HG03378 (cell line): ENCODE results near the gene ADAMTS9.

Experiments
- ATAC-seq: cut with Tn5 transposase; IDR thresholded peaks from one replicate; pipeline ENCODE4 v1.9.1; 2021; ENCODE audit warnings: mild to moderate bottlenecking, moderate library complexity; ENCODE audit not compliant: unreplicated experiment

Gene ADAMTS9, protein sequence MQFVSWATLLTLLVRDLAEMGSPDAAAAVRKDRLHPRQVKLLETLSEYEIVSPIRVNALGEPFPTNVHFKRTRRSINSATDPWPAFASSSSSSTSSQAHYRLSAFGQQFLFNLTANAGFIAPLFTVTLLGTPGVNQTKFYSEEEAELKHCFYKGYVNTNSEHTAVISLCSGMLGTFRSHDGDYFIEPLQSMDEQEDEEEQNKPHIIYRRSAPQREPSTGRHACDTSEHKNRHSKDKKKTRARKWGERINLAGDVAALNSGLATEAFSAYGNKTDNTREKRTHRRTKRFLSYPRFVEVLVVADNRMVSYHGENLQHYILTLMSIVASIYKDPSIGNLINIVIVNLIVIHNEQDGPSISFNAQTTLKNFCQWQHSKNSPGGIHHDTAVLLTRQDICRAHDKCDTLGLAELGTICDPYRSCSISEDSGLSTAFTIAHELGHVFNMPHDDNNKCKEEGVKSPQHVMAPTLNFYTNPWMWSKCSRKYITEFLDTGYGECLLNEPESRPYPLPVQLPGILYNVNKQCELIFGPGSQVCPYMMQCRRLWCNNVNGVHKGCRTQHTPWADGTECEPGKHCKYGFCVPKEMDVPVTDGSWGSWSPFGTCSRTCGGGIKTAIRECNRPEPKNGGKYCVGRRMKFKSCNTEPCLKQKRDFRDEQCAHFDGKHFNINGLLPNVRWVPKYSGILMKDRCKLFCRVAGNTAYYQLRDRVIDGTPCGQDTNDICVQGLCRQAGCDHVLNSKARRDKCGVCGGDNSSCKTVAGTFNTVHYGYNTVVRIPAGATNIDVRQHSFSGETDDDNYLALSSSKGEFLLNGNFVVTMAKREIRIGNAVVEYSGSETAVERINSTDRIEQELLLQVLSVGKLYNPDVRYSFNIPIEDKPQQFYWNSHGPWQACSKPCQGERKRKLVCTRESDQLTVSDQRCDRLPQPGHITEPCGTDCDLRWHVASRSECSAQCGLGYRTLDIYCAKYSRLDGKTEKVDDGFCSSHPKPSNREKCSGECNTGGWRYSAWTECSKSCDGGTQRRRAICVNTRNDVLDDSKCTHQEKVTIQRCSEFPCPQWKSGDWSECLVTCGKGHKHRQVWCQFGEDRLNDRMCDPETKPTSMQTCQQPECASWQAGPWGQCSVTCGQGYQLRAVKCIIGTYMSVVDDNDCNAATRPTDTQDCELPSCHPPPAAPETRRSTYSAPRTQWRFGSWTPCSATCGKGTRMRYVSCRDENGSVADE (N-terminal part only)

DNA sequence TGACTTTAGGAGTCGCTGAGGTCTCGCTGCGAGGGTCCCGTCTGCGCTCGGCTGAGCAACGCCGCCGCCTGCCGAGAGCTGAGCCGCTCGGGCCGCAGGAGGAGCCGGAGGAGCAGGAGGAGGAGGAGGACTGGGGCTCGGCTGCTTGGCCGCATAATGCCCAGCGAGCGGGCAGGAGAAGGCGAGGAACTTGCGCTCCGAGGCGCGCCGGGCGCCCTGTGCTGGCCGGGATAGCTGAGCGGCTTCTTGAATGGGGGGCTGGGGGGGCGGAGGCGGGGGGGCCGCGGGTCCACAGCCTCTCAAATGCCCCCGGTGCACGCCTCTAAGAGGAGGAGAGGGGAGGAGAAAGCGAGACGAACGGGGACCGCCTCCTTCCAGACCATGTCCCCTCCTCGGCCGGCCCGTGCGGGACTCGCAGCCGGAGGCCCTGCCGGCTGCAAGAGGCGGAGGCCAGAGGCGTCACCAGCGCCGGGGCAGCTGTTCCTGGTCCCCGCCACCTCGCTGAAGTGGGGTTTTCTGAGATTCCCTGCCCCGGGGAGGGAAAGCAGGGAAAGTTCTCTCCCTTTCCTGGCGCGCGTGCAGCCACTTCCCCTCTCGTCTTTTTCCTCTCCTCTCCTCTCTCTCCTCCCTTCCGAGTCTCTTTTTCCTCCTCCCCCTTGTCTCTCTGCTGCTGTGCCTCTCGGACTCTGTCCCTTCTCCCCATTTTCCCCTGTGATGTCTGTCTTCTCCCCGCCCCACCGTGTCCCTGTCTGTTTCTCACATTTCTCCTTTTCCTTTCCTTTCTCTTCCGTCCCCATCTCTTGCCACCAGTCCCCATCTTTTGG lies at the start of gene ADAMTS9:
ADAMTS9 (minus strand) TSS at position 220 of the 824 bp plus-strand sequence. CDS start 343 bp downstream, outside the sequence.
- ATAC-seq, result no peak

DNA sequence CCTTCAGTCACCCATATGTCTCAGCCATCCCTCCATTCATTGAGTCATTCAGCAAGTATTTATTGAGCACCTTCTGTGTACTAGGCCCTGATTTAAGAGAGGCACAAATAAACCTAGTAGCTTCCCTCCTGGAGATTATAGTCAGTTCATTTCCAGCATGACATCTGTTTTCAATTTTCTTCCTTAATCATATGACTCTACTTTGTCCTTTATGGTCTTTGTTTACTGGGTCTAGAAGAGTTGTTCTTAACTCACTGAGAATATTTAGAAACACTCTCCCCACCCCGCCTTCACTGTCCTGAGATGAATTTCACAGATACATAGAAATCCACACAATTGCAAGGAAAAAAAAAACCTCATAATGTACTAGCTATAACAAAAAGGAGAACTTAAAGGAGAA lies 44.8 kb upstream of the ADAMTS9 start:
- no peak for ATAC-seq

DNA sequence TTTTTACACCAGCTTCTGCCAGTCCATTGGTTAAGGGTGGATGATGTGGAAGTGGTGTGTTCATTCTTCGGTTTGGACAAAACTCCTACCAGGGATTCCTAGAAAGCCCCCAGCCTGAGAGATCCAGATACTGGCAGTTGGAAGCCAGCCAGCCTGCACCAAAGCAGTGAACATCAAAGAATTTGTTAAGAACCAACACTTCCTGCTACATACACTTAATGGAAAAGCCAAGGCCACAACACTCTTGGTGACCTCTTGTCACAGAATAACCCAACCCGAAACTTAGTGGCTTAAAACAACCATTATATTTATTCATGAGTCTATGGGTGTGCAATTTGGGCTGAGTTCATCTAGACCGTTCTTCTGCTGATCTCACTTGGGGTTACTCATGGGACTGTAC lies 42.9 kb upstream of the ADAMTS9 start:
- ATAC-seq, result no peak

DNA sequence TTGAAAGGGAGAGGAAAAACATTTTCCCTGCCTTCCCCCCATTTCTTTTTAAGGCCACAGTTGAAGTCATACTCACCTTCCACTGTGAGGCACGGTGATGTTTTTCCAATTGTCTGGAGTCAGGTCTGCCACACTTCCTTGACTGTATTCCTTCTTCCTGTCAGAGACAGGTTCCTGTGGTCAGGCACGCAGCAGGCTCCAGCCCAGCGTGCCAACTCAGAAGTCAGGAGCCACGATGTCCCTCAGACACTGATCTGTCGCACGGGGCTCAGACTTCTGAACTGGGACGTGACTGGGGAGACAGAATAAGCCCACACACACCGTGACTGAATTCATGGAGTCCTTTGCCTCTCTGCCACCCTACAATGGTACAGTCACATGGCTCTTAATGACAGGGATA lies 41.2 kb upstream of the ADAMTS9 start:
- no peak for ATAC-seq

DNA sequence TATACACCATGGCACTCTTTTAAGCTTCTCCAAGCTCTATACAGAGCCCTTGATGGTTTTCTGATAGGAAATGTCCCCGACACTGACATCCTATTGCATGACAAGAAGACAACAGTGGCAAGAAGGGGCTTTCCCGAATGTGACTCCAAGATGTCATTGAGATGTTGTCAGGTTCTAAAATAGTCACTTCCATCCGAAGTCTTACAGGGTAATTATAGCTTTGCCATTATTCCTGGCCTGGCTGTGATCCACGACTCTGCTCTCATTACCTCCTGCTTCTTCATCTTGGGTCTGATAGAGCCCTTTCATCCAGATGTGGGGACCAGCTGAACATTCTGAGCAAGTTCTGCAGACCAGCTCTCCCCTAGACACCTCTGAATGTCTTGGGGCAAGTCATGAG lies 40.6 kb upstream of the ADAMTS9 start:
- ATAC-seq, result no peak

DNA sequence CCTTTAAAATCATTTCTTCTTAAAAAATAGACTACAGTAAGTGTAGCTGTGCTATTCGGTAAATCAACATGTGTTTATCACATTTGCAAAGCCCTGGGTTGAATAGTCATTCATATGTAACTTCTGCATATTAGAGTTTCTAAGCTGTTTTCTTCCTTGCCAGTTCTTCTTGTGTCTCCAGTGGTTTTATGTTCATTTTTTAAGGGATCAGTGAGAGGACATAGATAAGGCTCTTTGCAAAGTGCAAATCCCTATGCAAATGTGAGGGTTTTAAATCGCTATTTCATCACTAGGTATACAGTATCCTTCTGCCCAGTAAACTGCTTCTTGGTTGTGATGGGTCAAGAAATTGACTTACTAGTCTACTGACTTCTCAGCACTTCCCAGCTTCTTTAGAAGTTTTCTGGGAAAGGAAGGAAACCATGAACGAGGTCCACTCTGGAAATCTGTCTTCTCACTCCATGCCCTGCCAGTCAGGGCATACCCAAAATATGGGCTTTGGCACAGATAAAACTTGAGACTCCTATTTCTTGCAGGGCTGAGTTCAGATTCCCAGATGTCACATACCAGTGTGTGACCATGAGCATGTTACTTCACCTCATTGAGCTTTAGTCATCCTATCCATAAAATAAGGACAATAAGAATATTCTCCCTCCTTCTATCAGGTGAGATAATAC lies 38.8 kb upstream of the ADAMTS9 start:
- ATAC-seq, result no peak

DNA sequence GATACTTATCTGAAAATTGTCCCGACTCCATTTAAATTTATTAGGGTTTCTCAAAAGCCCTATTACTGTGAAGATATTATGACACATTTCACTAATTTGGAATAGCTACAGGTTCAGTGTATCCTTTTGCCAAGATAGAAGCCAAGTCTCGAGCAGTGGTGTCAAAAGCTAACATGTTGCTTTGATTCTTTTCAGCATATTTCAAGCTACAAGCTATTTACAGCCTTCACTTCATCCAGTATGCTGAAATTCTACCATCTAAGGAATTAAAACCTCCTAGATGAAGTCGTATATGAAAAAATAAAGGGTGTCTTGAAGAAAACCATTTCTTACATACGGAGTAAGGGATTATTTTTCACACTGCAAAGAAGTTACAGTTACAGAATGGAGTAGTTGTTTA lies 31.2 kb upstream of the ADAMTS9 start:
- ATAC-seq, result no peak

DNA sequence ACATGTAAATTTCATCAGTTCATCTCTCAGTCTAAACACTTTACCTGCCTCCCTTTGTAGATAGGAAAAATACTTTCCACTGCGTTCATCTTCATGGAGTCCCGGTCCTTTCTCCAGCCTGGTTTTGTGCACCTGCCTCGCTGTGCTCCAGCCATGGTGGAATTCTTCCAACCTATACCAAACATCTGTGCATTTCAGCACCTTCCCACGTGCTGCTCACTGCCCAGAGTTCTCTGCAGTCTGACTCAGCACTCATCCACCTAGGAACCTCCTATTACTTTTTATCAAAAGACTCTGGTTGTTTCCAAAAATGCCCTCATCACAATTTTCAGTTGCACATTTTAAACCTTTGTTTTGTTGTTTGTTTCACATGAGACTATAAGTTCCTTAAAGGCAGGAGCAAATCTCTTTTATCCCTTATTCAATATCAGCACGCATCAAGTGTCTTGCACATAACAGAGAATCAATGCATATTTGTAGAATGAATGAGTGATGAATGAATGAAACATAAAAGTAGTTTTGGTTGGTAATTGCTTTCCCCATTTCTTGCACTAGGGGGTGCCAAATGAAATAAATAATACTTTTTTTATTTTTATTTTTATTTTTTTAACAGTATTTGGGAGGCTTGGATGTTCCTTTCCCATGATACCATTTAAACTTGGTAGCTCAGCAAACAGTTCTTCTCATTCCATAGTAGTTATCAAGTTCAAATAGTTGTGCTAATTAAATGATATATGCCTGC lies 30.2 kb upstream of the ADAMTS9 start:
- no peak for ATAC-seq

DNA sequence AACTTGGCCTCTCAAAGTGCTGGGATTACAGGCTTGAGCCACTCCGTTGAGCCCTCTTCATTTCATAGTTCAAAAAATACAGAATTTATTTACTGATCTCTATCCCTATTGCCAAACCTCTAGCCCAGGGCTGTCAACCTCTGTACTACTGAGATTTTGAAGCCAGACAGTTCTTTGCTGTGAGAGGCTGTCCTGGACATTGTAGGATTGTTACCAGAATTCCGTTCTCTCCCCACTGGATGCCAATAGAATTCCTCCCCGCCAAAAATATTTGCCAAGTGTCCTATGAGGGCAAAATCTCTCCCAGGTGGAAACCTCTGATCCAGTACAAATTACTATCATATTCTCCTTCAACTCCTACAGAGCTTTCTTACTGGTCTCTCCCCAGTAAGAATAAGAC lies 29.6 kb upstream of the ADAMTS9 start:
- no peak for ATAC-seq

DNA sequence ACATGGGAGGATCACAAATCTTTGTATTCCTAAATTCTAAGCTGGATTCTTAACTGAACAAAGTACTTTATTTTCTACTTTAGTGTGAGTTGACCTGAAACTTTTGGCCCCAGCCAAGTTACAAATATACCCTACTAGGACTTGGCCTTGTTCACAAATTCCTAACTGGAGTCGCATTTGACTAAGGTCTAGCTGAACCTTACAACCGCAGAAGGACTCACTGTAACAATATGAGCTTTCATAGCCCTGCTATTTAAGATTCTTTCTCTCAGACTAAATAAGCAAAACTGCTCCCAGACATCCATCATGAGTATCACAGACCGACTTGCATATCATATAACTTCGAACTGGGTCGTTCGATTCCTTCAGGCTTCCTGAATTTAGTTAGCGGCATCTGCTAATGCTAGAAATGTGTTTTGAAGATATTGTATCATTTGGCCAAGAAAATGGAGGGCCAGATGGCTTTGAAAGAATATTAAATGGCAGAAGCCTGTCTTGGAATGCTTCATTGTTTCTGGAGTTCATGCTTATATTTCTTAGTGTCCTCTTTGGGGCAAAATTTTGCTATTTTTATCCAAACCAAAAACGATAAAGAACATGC lies 28.4 kb upstream of the ADAMTS9 start:
- no peak for ATAC-seq

DNA sequence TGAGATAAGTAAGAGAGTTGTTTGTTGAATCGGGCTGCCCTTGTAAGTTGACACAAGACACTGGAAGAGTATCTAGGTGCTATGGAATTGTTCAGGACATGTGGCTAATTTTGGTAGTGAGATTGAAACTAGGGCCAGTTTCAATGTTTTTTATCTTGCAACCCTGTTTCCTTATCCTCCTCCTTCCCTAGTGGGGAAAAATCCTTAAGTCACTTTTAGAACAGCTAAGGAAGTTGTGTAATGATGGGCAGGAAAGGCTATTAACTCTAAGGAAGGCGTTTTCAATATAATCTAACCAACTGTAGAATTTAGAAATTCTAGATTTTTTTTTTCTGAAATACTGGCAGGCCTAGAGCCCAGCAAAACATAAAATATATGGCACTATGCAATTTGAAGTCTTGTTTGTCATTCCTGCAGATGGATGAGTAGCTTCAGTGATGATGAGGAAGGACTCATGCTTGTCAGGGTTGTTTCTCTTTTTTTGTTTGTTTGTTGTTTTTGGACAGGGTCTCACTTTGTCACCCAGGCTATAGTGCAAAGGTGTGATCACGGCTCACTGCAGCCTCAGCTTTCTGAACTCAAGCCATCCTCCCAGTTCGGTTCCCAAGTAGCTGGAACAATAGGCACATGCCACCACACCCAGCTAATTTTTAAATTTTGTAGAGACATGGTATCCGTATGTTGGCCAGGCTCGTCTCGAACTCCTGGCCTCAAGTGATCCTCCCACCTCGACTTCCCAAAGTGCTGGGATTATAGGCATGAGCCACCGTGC lies 27.6 kb upstream of the ADAMTS9 start:
- ATAC-seq, result no peak

DNA sequence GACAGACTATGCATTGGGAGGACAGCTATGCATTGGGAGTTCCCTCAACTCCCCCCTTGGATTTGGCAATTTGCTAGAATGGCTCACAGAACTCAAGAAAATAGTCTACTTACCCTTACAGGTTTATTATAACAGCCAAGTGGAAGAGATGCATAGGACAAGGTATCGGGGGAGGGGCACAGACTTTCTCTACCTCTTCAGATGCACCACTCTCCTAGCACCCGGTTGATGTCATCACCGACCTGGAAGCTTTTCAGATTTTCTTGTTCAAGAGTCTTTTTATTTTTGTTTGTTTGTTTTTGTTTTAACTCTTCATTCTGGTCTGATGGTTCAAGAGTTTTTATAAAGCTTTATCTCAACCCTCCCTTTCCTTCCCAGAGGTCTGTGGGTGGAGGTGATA lies 20.7 kb upstream of the ADAMTS9 start:
- ATAC-seq, result no peak

DNA sequence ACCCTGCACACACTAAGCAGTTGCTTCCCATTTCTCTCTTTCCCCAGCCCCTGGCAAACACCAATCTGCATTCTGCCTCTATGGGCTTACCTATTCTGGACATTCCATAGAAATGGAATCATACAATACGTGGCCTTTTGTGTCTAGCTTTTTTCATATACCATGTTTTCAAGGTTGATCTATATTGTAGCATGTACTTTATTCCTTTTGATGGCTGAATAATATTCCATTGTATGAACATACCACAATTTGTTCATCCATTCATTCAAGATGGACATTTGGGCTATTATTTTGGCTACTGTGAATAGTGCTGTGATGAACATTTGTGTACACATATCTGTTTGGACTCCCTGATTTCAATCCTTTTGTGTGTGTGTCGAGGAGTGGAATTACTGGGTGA lies 18.1 kb upstream of the ADAMTS9 start:
- ATAC-seq, result no peak

DNA sequence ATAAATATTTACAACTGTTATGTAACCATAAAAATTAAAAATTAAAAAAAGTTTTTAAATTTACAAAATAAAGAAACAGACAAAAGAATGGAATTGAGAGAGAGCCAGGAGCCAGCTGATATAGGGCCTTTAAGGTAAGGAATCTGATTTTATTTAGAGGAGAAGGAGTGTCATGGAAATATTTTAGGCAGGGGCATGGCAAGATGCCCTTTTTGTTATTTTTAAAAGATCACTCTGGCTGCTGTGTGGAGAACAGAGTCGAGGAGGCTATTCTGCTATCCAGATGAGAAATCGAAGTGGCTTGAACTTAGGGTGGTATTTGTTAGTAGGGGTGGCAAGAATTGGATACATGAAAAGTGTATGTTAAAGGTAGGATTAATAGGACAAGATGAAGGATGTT lies 9.1 kb upstream of the ADAMTS9 start:
- no peak for ATAC-seq

DNA sequence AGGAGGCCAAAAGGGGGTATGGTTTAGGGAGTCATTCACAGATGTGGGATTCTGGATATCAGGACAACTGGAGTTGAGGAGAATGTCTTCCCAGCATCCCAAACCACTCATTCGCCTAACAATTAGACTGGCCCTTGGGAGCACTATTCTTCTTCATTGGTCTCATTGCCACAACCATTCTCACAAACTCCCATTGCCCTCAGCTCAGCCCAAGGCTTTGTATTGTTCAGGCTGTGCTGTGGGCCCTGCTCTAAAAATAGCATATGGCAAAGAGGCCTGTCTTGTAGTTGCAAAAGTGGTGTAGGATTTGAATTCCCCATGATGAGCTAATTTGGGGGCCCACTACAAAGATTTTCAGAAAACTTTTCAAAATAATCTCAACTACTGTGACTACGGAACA lies 6.3 kb upstream of the ADAMTS9 start:
- ATAC-seq, result no peak

DNA sequence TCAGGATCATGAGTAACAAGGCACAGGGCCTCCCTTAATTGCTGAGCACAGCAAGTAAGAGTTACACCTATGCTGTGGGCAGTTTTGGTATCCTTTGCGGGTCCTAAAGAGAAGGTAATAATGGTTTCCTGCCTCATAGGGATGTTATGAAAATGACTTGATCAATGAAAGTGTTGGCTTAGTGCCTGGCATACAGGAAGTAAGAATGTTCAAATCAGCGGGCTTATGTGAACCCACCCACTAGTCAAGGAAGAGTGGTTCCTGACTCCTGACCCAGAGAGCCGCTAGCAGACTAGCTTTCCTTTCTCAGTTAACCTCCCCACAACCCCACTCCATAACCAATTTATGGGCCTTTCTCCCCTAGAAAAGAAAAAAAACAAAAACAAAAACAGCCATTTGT lies 5.2 kb upstream of the ADAMTS9 start:
- ATAC-seq, result no peak

DNA sequence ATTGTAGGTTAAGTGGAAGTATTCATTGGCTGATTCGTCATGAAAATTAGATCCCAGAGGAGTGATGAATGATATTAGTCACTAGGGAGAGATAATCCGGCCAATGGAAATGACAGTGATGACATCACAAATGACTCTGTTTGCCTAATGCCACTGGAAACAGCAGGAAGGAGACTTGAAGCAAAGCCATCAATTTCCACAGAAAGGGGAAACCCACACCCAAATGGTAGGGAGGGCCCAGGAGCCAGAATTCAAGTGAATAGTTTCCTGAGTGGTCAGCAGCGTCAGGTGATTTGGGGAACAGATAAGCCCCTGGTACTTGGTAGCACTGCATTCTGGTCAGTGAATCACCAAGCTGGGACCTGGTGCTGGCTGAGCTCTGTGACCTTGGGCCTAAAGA lies 3.3 kb upstream of the ADAMTS9 start:
- no peak for ATAC-seq
